Tibial artery (tissue), 4 donors: ENCODE results near the gene RASSF8.

Experiments used
- DNase-seq, 2 donors: peaks; one replicate each; pipeline ENCODE4 v3.0.0-alpha.2; 2019
- H3K27ac ChIP-seq, 2 donors: fragments of 200-600 bp; sonication (generic) in 1 of 2; 1 replicate in 1 of 2; 2 replicates in 1 of 2; pipeline ENCODE4 v1.5.1; 2018 to 2019; ENCODE audit warnings: mild to moderate bottlenecking in 1 of 2
- H3K27me3 ChIP-seq, 2 donors: fragments of 200-600 bp; sonication (generic) in 1 of 2; one replicate each; pipeline versions ENCODE4 v1.5.1 to v1.6.0; 2016 to 2019
- H3K36me3 ChIP-seq, 3 donors: fragments of 200-600 bp; sonication (generic) in 2 of 3; one replicate each; pipeline ENCODE4 v1.5.1; 2016 to 2019; ENCODE audit warnings: mild to moderate bottlenecking in 2 of 3
- H3K4me1 ChIP-seq, 4 donors: fragments of 200-600 bp; sonication (generic) in 2 of 4; 1 replicate in 3 of 4; 2 replicates in 1 of 4; pipeline ENCODE4 v1.5.1; 2016 to 2019
- H3K4me3 ChIP-seq, 2 donors: fragments of 200-600 bp; sonication (generic) in 1 of 2; 1 replicate in 1 of 2; 2 replicates in 1 of 2; pipeline ENCODE4 v1.5.1; 2018 to 2019; ENCODE audit warnings: mild to moderate bottlenecking in 2 of 2
- H3K9me3 ChIP-seq, 3 donors: fragments of 200-600 bp; sonication (generic) in 1 of 3; one replicate each; pipeline ENCODE4 v1.5.1; 2016 to 2019
- CTCF ChIP-seq, 2 experiments: fragments of 200-600 bp in 1 of 2; fragments of 450-650 bp in 1 of 2; IDR thresholded peaks; one replicate each; pipeline ENCODE4 v1.5.1; 2017 to 2019; ENCODE audit warnings: antibody characterized with exemption in 2 of 2, mild to moderate bottlenecking in 1 of 2, moderate library complexity in 1 of 2
- intact Hi-C: fragments of 100-400 bp; cut with DNase I; formaldehyde crosslinking; loops from one replicate; pipeline ENCODE4 v1.15.0; 2023; ENCODE audit warnings: low total_unique reads

Gene RASSF8

DNA sequence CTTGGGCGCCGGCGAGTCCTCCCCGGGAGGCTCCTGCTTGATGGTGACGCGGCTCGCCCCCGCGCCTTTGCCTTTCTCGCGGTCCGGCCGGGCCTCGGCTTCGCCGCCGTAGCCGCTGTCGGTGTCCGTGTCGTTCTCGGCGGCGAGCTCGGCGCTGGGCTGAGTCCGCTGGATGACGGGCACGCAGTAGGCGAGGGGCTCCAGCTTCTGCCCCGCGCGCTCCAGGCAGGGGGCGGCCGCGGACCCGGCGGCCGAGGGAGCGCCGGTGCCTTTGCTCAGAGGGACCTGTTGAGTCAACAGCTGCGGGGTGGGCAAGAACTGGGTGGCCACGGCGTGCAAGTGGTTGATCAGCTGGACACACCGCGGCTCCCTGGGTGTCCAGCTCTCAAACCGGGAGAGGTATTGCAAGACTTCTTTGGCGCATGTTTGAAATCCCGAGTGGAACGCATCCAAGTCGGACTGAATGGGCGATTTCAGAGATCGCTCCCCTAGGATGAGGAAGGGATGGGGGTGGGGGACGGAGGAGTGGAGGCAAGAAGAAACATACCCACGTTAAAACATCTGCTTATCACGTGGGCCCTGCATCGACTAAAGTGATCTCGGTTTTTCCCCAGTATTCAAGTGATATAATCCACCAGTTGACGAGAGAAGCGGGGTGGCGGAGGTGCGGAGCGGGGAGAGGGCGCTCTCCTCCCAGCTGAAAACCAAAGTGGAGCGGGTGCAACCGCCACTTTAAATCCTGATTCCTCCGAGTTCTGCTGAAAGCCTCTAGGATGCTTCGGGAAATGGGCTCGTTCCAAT is 164.4 kb downstream of the RASSF8 start:
- peak; percentile 87 to 90 for DNase-seq
- Histone ChIP-seq H3K27ac (peak overlapping the region; percentile 96 to 99), H3K36me3 (no peaks in the 10 kb centered on the region), H3K4me1 (peaks cover 0 to 42% (median 14%) of the 10 kb centered on the region in 4 donors), H3K9me3 (no peaks in the 10 kb centered on the region), H3K4me3 (peak overlapping the region; percentile 68 to 72), H3K27me3 (no peaks in the 10 kb centered on the region)
- intact Hi-C loops, result loop anchor here (5.0 to 10.0 kb wide), 2 partner anchors 149 to 168 kb away; partner anchors contain the start of gene RASSF8
- no peak for TF ChIP-seq CTCF (IDR thresholded peaks at IDR 0.05)

- Histone ChIP-seq H3K36me3 (no peaks in the 10 kb centered on the region), H3K4me1 (peaks cover 0 to 42% (median 14%) of the 10 kb centered on the region in 4 donors), H3K27ac (peak overlapping the region; percentile 96 to 99), H3K27me3 (no peaks in the 10 kb centered on the region), H3K9me3 (no peaks in the 10 kb centered on the region), H3K4me3 (peak overlapping the region; percentile 68 to 72)
- DNase-seq, result no peak
- intact Hi-C loops, result loop anchor here (5.0 to 10.0 kb wide), 2 partner anchors 149 to 169 kb away; partner anchors contain the start of gene RASSF8
- no peak for TF ChIP-seq CTCF (IDR thresholded peaks at IDR 0.05)
Observed at GRCh38 chr12:26123482-26123980, 165.0 kb downstream of the RASSF8 start.

DNA sequence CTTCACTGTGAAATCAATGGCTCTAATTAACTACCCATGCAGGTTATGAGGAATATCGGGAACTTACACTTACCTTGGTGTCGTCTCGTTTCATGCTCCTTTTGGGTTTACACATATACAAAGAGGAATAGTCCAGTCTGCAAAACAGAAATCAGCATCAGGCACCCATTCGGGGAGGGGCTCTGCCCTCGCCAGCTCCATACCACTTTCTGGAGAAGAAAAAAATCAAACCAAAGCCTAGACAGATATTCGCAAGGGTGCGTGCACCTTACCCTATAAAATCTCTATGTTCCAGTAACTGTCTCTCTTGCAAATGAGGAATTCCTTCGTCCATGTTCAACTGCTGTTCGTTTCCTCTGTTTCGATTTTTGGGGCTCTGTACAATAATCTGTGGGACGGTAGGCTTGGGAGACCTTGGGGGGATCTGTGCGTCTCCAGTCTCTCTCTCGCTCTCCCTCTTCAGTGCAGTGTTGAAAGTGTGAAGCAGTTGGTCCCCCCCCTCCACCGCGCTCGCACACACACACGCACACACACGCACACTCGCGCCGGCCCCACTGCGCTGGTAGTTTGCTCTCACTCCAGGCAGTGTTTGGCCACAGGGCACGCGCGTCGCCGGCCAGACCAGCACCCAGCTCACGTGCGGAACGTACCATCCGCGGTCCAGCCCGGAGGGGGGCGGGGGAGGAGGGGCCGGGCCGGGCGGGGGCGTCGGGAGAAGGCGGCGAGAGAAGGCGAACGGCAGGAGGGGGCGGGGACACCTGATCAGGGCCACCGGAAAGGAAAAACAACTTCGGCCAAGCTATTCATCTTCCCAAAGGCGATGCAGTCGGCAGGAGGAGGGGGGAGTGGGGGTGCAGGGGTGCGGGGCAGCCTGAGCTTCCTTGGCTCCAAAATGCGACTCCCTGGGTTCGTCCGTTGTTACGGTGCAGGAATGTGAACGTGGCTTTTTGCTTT is 166.2 kb downstream of the RASSF8 start, which contains the start of gene BHLHE41:
TSS of gene BHLHE41 (minus strand) at position 592 of the 954 bp plus-strand sequence. CDS start at position 334, 258 bp downstream.
- peak within 1 kb of the TSS; percentile 68 to 72 for H3K4me3 ChIP-seq
- no peak for TF ChIP-seq CTCF (IDR thresholded peaks at IDR 0.05)
- H3K9me3 ChIP-seq, result no peaks in the 10 kb centered on the region
- peak; percentile 85 to 96 for DNase-seq
- H3K27ac ChIP-seq, result peak within 1 kb of the TSS; percentile 96 to 99
- H3K4me1 ChIP-seq, result peaks cover 0 to 30% (median 12%) of the 10 kb centered on the region in 4 donors
- no peaks in the 10 kb centered on the region for H3K36me3 ChIP-seq
- intact Hi-C loops, result loop anchor here (5.0 to 10.0 kb wide), 3 partner anchors 78 to 170 kb away; partner anchors contain the start of gene RASSF8
- no peaks in the 10 kb centered on the region for H3K27me3 ChIP-seq

- Histone ChIP-seq H3K27me3 (no peaks in the 10 kb centered on the region), H3K27ac (peak overlapping the region; percentile 96 to 99), H3K4me3 (peak overlapping the region; percentile 68 to 72), H3K36me3 (no peaks in the 10 kb centered on the region), H3K4me1 (peaks cover 0 to 21% (median 10%) of the 10 kb centered on the region in 4 donors), H3K9me3 (no peaks in the 10 kb centered on the region)
- peak; percentile 78 to 93 for DNase-seq
- TF ChIP-seq CTCF (IDR thresholded peaks at IDR 0.05), result no peak
- intact Hi-C loops, result loop anchor here (5.0 to 10.0 kb wide), 2 partner anchors 77 to 171 kb away; partner anchors contain the start of gene RASSF8
Observed at GRCh38 chr12:26125400-26126339, 167.2 kb downstream of the RASSF8 start.
